Astrocyte (in vitro differentiated cells and primary cell): ENCODE data around the gene METAP1D. TPM values are rescaled to one million over a fixed set of nuclear protein-coding genes. Genes with fewer than 3 reads are reported as not detected.

Experiments used
- DNase-seq: peaks from one replicate; pipeline ENCODE4 v3.0.0-alpha.2; 2010; ENCODE audit warnings: low read depth
- FAIRE-seq: peaks from 2 replicates; lab custom pipeline; 2011; peaks lifted over from hg19 to GRCh38; lab: Jason Lieb, UNC
- H2AFZ ChIP-seq: 2 replicates; pipeline ENCODE4 v1.6.0; 2012; ENCODE audit warnings: low read depth, low read length, inconsistent platforms
- H3K27ac ChIP-seq: 2 replicates; pipeline ENCODE4 v1.5.1; 2011; ENCODE audit warnings: low read depth, low read length, inconsistent platforms
- H3K27me3 ChIP-seq: 2 replicates; pipeline ENCODE4 v1.6.0; 2011; ENCODE audit warnings: low read length, inconsistent platforms; ENCODE audit not compliant: insufficient read depth
- H3K36me3 ChIP-seq: 2 replicates; pipeline ENCODE4 v1.5.1; 2011; ENCODE audit warnings: low read length, inconsistent platforms; ENCODE audit not compliant: insufficient read depth
- H3K4me1 ChIP-seq: 2 replicates; pipeline ENCODE4 v1.5.1; 2011; ENCODE audit warnings: low read length, inconsistent platforms; ENCODE audit not compliant: insufficient read depth
- H3K4me2 ChIP-seq: 2 replicates; pipeline ENCODE4 v1.6.0; 2012; ENCODE audit warnings: low read length, inconsistent platforms
- H3K4me3 ChIP-seq: 2 replicates; pipeline ENCODE4 v1.5.1; 2011; ENCODE audit warnings: low read depth, mild to moderate bottlenecking, low read length, inconsistent platforms; ENCODE audit not compliant: insufficient read depth
- H3K79me2 ChIP-seq: 2 replicates; pipeline ENCODE4 v1.6.0; 2012; ENCODE audit warnings: mild to moderate bottlenecking, low read length, inconsistent platforms; ENCODE audit not compliant: insufficient read depth
- H3K9ac ChIP-seq: 2 replicates; pipeline ENCODE4 v1.6.0; 2012; ENCODE audit warnings: mild to moderate bottlenecking, low read length, inconsistent platforms
- H3K9me3 ChIP-seq: 2 replicates; pipeline ENCODE4 v1.5.1; 2012; ENCODE audit warnings: low read depth, mild to moderate bottlenecking, low read length, inconsistent platforms; ENCODE audit not compliant: insufficient read depth
- H4K20me1 ChIP-seq: 2 replicates; pipeline ENCODE4 v1.6.0; 2012; ENCODE audit warnings: low read length, inconsistent platforms; ENCODE audit not compliant: insufficient read depth
- H3K27ac Mint-ChIP-seq: one replicate; pipeline ENCODE4 v1.8.0; 2021; ENCODE audit warnings: mild to moderate bottlenecking, mixed read lengths; ENCODE audit not compliant: unreplicated experiment
- H3K27me3 Mint-ChIP-seq: one replicate; pipeline ENCODE4 v1.8.0; 2021; ENCODE audit warnings: low read depth, mixed read lengths; ENCODE audit not compliant: unreplicated experiment
- H3K36me3 Mint-ChIP-seq: one replicate; pipeline ENCODE4 v1.8.0; 2021; ENCODE audit warnings: low read depth, mixed read lengths; ENCODE audit not compliant: unreplicated experiment
- H3K4me1 Mint-ChIP-seq: one replicate; pipeline ENCODE4 v1.8.0; 2021; ENCODE audit warnings: low read depth, mixed read lengths; ENCODE audit not compliant: unreplicated experiment
- H3K4me3 Mint-ChIP-seq: one replicate; pipeline ENCODE4 v1.8.0; 2021; ENCODE audit warnings: mild to moderate bottlenecking, moderate library complexity, mixed read lengths; ENCODE audit not compliant: unreplicated experiment
- H3K9me3 Mint-ChIP-seq: one replicate; pipeline ENCODE4 v1.8.0; 2021; ENCODE audit warnings: mild to moderate bottlenecking, mixed read lengths; ENCODE audit not compliant: unreplicated experiment
- EZH2 ChIP-seq: IDR thresholded peaks from 2 replicates; pipeline ENCODE4 v1.6.1; 2012; ENCODE audit warnings: mild to moderate bottlenecking, low read length, inconsistent platforms; ENCODE audit not compliant: insufficient read depth
- total RNA-seq: library from RNA; stranded (reverse); gene quantifications from 2 replicates; pipeline ENCODE4 v1.2.1, GENCODE V29; 2021
- TF ChIP-seq, protein P1 (sequence below): IDR thresholded peaks from 2 replicates; pipeline ENCODE4 v1.5.1; 2011; ENCODE audit warnings: low read depth, mild to moderate bottlenecking, inconsistent platforms, low read length, moderate library complexity; ENCODE audit not compliant: insufficient read depth

Gene METAP1D
- total RNA-seq, 1 donor from 2014 or later = 6.5 TPM

DNA sequence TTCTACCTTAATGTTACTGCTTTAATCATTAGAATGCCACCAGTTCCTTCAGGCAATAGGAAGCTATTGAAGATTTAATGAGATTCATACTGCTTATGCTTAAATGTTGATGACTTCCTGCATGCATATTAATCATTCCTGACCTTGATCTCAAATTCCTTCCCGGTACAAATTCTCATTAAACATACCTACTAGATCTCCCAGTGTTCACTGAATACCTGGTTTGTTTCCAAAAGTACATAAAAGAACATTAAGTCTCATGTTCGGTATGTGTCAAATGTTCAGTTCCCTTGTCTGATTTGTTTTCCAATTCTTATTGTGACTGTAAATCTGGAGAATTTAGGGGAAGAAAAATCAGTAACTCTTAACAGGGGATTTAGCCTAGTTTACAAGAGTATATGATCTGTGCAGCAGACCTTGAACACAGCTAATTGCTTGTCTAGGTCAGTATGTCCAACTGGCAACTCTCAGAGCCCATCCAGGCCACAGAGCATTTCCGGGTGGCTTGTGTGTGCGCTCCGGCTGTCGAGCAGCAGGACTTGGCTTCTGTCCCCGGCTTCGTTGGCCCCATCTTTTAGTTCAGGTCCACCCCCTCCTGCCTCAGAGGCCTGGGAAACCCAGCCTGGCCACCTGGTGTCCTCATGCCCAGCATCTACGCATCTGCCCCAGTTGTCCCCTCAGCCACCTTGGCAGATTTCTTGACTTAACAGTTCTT is 13.1 kb downstream of the METAP1D start:
- no peak for TF ChIP-seq EZH2
- TF ChIP-seq, protein P1, sequence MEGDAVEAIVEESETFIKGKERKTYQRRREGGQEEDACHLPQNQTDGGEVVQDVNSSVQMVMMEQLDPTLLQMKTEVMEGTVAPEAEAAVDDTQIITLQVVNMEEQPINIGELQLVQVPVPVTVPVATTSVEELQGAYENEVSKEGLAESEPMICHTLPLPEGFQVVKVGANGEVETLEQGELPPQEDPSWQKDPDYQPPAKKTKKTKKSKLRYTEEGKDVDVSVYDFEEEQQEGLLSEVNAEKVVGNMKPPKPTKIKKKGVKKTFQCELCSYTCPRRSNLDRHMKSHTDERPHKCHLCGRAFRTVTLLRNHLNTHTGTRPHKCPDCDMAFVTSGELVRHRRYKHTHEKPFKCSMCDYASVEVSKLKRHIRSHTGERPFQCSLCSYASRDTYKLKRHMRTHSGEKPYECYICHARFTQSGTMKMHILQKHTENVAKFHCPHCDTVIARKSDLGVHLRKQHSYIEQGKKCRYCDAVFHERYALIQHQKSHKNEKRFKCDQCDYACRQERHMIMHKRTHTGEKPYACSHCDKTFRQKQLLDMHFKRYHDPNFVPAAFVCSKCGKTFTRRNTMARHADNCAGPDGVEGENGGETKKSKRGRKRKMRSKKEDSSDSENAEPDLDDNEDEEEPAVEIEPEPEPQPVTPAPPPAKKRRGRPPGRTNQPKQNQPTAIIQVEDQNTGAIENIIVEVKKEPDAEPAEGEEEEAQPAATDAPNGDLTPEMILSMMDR = no peak
- peak; percentile 18 for DNase-seq
- no peak overlapping the region for H3K27ac Mint-ChIP-seq
- Histone ChIP-seq H3K4me1 (no peaks in the 10 kb centered on the region), H3K9ac (no peak overlapping the region), H3K27ac (no peak overlapping the region), H3K9me3 (no peaks in the 10 kb centered on the region), H4K20me1 (no peaks in the 10 kb centered on the region), H3K79me2 (no peaks in the 10 kb centered on the region), H3K4me3 (no peak overlapping the region), H2AFZ (peak overlapping the region; percentile 54), H3K4me2 (peak overlapping the region; percentile 15), H3K36me3 (no peaks in the 10 kb centered on the region), H3K27me3 (no peaks in the 10 kb centered on the region)
- no peak for FAIRE-seq
- no peaks in the 10 kb centered on the region for H3K9me3 Mint-ChIP-seq
- peaks cover 7% of the 10 kb centered on the region for H3K4me1 Mint-ChIP-seq
- H3K4me3 Mint-ChIP-seq = no peak overlapping the region
- H3K36me3 Mint-ChIP-seq = no peaks in the 10 kb centered on the region
- H3K27me3 Mint-ChIP-seq = no peaks in the 10 kb centered on the region

DNA sequence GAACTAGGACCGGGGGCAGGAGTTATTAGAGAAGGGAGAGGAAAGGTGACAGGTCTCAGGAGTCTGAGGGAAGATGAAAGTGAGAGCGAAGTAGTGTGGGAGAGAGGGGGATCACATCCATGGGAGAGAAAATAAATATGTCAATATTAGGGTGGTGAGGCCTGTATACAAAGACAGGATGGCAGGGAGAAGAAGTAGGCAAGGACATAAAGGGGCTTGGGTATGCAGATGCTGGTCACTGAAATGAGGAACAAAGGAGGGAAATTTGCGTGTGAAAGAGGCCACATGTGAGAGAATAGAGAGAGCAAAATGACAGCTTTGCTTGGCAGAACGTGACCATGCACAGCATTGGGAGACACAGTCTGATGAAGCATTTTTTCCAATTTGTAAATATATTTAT is 13.6 kb downstream of the METAP1D start:
- H3K4me3 ChIP-seq = no peak overlapping the region
- H3K36me3 ChIP-seq = no peaks in the 10 kb centered on the region
- H3K27ac ChIP-seq = no peak overlapping the region
- H3K4me1 Mint-ChIP-seq = peaks cover 7% of the 10 kb centered on the region
- no peaks in the 10 kb centered on the region for H4K20me1 ChIP-seq
- H3K9ac ChIP-seq = no peak overlapping the region
- H3K9me3 Mint-ChIP-seq = no peaks in the 10 kb centered on the region
- FAIRE-seq (no peak), DNase-seq (no peak)
- H3K4me3 Mint-ChIP-seq = no peak overlapping the region
- H3K4me1 ChIP-seq = no peaks in the 10 kb centered on the region
- no peaks in the 10 kb centered on the region for H3K79me2 ChIP-seq
- no peaks in the 10 kb centered on the region for H3K27me3 ChIP-seq
- H3K27ac Mint-ChIP-seq = no peak overlapping the region
- H2AFZ ChIP-seq = peak overlapping the region; percentile 54
- no peaks in the 10 kb centered on the region for H3K27me3 Mint-ChIP-seq
- H3K4me2 ChIP-seq = peak overlapping the region; percentile 15
- H3K9me3 ChIP-seq = no peaks in the 10 kb centered on the region
- no peaks in the 10 kb centered on the region for H3K36me3 Mint-ChIP-seq
- TF ChIP-seq, protein P1 = no peak
- no peak for TF ChIP-seq EZH2
